IMR-90 (cell line): ENCODE results near the gene ELAVL4. TPM values are rescaled to one million over a fixed set of nuclear protein-coding genes. Genes with fewer than 3 reads are reported as not detected.

Source experiments
- ATAC-seq: fragments of 200-7000 bp; cut with Tn5 transposase; 2 replicates; pipeline ENCODE4 v1.9.1; 2020; ENCODE audit warnings: low read depth, mild to moderate bottlenecking, moderate library complexity
- BruUV-seq: library from RNA; stranded (reverse); fragments of 400-500 nt; replicated peaks from 2 replicates; lab custom pipeline; 2021; lab: Mats Ljungman, UMichigan
- CTCF ChIA-PET: fragments of 300-600 bp; formaldehyde crosslinking; extraction: SDS; loops from one replicate; lab custom pipeline; 2021; ENCODE audit warnings: antibody characterized with exemption; lab: Yijun Ruan, JAX
- POLR2A ChIA-PET: fragments of 300-600 bp; sonication (Branson Sonifier 250); formaldehyde crosslinking; loops from one replicate; lab custom pipeline; 2022; ENCODE audit warnings: antibody characterized with exemption; ENCODE audit not compliant: unreplicated experiment; lab: Charles Lee
- DNase-seq: peaks from one replicate; pipeline ENCODE4 v3.0.0; 2013
- H2AFZ ChIP-seq: replicated peaks from 2 replicates; pipeline ENCODE3; 2013; ENCODE audit warnings: low read length, mild to moderate bottlenecking; ENCODE audit not compliant: poor library complexity
- H2AK5ac ChIP-seq: 2 replicates; pipeline ENCODE4 v1.6.1; 2013; ENCODE audit warnings: low read depth, low read length, inconsistent platforms
- H2AK9ac ChIP-seq: replicated peaks from 2 replicates; pipeline ENCODE3; 2013; ENCODE audit warnings: mild to moderate bottlenecking, low read depth, low read length, moderate library complexity; ENCODE audit not compliant: poor library complexity
- H2BK120ac ChIP-seq: 2 replicates; pipeline ENCODE4 v1.6.1; 2013; ENCODE audit warnings: low read depth, low read length, inconsistent platforms
- H2BK15ac ChIP-seq: 3 replicates; pipeline ENCODE4 v1.6.1; 2013; ENCODE audit warnings: low read depth, low read length, inconsistent platforms
- H2BK20ac ChIP-seq: 2 replicates; pipeline ENCODE4 v1.6.1; 2013; ENCODE audit warnings: low read depth, mild to moderate bottlenecking, inconsistent platforms, low read length, moderate library complexity
- H2BK5ac ChIP-seq: 2 replicates; pipeline ENCODE4 v1.6.1; 2013; ENCODE audit warnings: mild to moderate bottlenecking, low read depth, low read length, inconsistent platforms; ENCODE audit not compliant: poor library complexity, severe bottlenecking
- H3K14ac ChIP-seq: replicated peaks from 2 replicates; pipeline ENCODE4 v1.6.1; 2013; ENCODE audit warnings: low read depth, low read length, inconsistent platforms
- H3K18ac ChIP-seq: 2 replicates; pipeline ENCODE4 v1.6.1; 2013; ENCODE audit warnings: low read depth, low read length, control low read depth
- H3K23ac ChIP-seq: 2 replicates; pipeline ENCODE4 v1.6.1; 2013; ENCODE audit warnings: low read depth, low read length, inconsistent platforms
- H3K27ac ChIP-seq: 2 replicates; pipeline ENCODE4 v1.5.1; 2013; ENCODE audit warnings: mild to moderate bottlenecking, control low read depth, low read length; ENCODE audit not compliant: insufficient read depth
- H3K27me3 ChIP-seq: 2 replicates; pipeline ENCODE4 v1.6.1; 2013; ENCODE audit warnings: low read length; ENCODE audit not compliant: control insufficient read depth, insufficient read depth
- H3K36me3 ChIP-seq: 2 replicates; pipeline ENCODE4 v1.6.1; 2013; ENCODE audit warnings: low read length, mixed read lengths; ENCODE audit not compliant: control insufficient read depth, insufficient read depth
- H3K4ac ChIP-seq: 2 replicates; pipeline ENCODE4 v1.6.1; 2013; ENCODE audit warnings: low read depth, low read length, inconsistent platforms
- H3K4me1 ChIP-seq: 2 replicates; pipeline ENCODE4 v1.6.1; 2013; ENCODE audit warnings: low read length, mixed read lengths; ENCODE audit not compliant: control insufficient read depth, insufficient read depth
- H3K4me2 ChIP-seq: 2 replicates; pipeline ENCODE4 v1.6.1; 2013; ENCODE audit warnings: low read depth, mild to moderate bottlenecking, control low read depth, low read length, moderate library complexity
- H3K4me3 ChIP-seq: 2 replicates; pipeline ENCODE4 v1.5.1; 2013; ENCODE audit warnings: low read depth, mild to moderate bottlenecking, control low read depth, low read length, moderate library complexity; ENCODE audit not compliant: insufficient read depth
- H3K56ac ChIP-seq: 2 replicates; pipeline ENCODE4 v1.6.1; 2013; ENCODE audit warnings: low read length, inconsistent platforms; ENCODE audit not compliant: insufficient read depth; ENCODE audit errors: extremely low read depth
- H3K79me1 ChIP-seq, 2 experiments: 2 replicates each; pipeline ENCODE4 v1.6.1; 2013; ENCODE audit warnings: low read length in 2 of 2, inconsistent platforms in 1 of 2, low read depth in 1 of 2
- H3K9ac ChIP-seq: 2 replicates; pipeline ENCODE4 v1.6.1; 2013; ENCODE audit warnings: low read depth, low read length, control low read depth
- H3K9me1 ChIP-seq: 2 replicates; pipeline ENCODE4 v1.6.1; 2013; ENCODE audit warnings: low read length, inconsistent platforms; ENCODE audit not compliant: insufficient read depth
- H3K9me3 ChIP-seq: 2 replicates; pipeline ENCODE4 v1.6.1; 2013; ENCODE audit warnings: low read length; ENCODE audit not compliant: control insufficient read depth, insufficient read depth
- H4K20me1 ChIP-seq: 2 replicates; pipeline ENCODE4 v1.6.1; 2013; ENCODE audit warnings: low read length, inconsistent platforms; ENCODE audit not compliant: insufficient read depth
- H4K5ac ChIP-seq: 2 replicates; pipeline ENCODE4 v1.6.1; 2013; ENCODE audit warnings: mild to moderate bottlenecking, low read depth, low read length, control low read depth
- H4K8ac ChIP-seq, 2 experiments: 2 replicates each; pipeline ENCODE4 v1.6.1; 2013; ENCODE audit warnings: low read depth in 2 of 2, low read length in 2 of 2, control low read depth in 1 of 2, inconsistent platforms in 1 of 2
- H4K91ac ChIP-seq: 2 replicates; pipeline ENCODE4 v1.6.1; 2013; ENCODE audit warnings: low read depth, low read length, inconsistent platforms; ENCODE audit not compliant: insufficient read depth
- BHLHE40 ChIP-seq: fragments of 150-350 bp; IDR thresholded peaks from 2 replicates; pipeline ENCODE4 v1.6.1; 2016; ENCODE audit warnings: mild to moderate bottlenecking, low read depth, low read length
- CEBPB ChIP-seq: IDR thresholded peaks from 2 replicates; pipeline ENCODE4 v1.6.1; 2012; ENCODE audit warnings: low read depth, low read length, improper control_type of control experiment
- CHD1 ChIP-seq: IDR thresholded peaks from 2 replicates; pipeline ENCODE4 v1.6.1; 2012; ENCODE audit warnings: low read depth, low read length, improper control_type of control experiment
- CTCF ChIP-seq: conservative IDR thresholded peaks from 2 replicates; pipeline ENCODE4 v1.5.1; 2012; ENCODE audit warnings: mild to moderate bottlenecking, low read depth, low read length, improper control_type of control experiment
- ELK1 ChIP-seq: fragments of 150-350 bp; IDR thresholded peaks from 2 replicates; pipeline ENCODE4 v1.6.1; 2016; ENCODE audit warnings: low read depth, mild to moderate bottlenecking, low read length, moderate library complexity, borderline replicate concordance
- FOS ChIP-seq: fragments of 150-350 bp; IDR thresholded peaks from 2 replicates; pipeline ENCODE4 v1.6.1; 2016; ENCODE audit warnings: low read depth, low read length
- MAFK ChIP-seq: IDR thresholded peaks from 2 replicates; pipeline ENCODE4 v1.6.1; 2012; ENCODE audit warnings: low read depth, low read length, improper control_type of control experiment
- MAZ ChIP-seq: IDR thresholded peaks from 2 replicates; pipeline ENCODE4 v1.6.1; 2012; ENCODE audit warnings: low read depth, mild to moderate bottlenecking, low read length, improper control_type of control experiment, moderate library complexity, borderline replicate concordance
- MXI1 ChIP-seq: IDR thresholded peaks from 2 replicates; pipeline ENCODE4 v1.6.1; 2012; ENCODE audit warnings: low read depth, mild to moderate bottlenecking, low read length, moderate library complexity, borderline replicate concordance
- NFE2L2 ChIP-seq: fragments of 150-350 bp; IDR thresholded peaks from 2 replicates; pipeline ENCODE4 v1.6.1; 2016; ENCODE audit warnings: low read depth, mild to moderate bottlenecking, low read length
- POLR2A ChIP-seq: IDR thresholded peaks from 2 replicates; pipeline ENCODE4 v1.6.1; 2012; ENCODE audit warnings: mild to moderate bottlenecking, low read depth, low read length
- RAD21 ChIP-seq: IDR thresholded peaks from 2 replicates; pipeline ENCODE4 v1.6.1; 2012; ENCODE audit warnings: low read length, improper control_type of control experiment
- RCOR1 ChIP-seq: IDR thresholded peaks from 2 replicates; pipeline ENCODE4 v1.6.1; 2012; ENCODE audit warnings: mild to moderate bottlenecking, low read length, improper control_type of control experiment; ENCODE audit not compliant: insufficient replicate concordance
- RFX5 ChIP-seq: IDR thresholded peaks from 2 replicates; pipeline ENCODE4 v1.8.0; 2012; ENCODE audit warnings: low read depth, mild to moderate bottlenecking, low read length, moderate library complexity
- SMC3 ChIP-seq: fragments of 150-350 bp; IDR thresholded peaks from 2 replicates; pipeline ENCODE4 v1.6.1; 2016; ENCODE audit warnings: low read depth, mild to moderate bottlenecking, antibody characterized with exemption, low read length, moderate library complexity
- USF2 ChIP-seq: fragments of 150-350 bp; IDR thresholded peaks from 2 replicates; pipeline ENCODE4 v1.6.1; 2017; ENCODE audit warnings: mild to moderate bottlenecking, antibody characterized with exemption, low read length, low read depth
- WGBS, 2 experiments: methylation state at CpG; one replicate each; pipeline versions ENCODE4 v1.1.5 to v1.1.7; 2013; ENCODE audit warnings: missing lambda C conversion rate in 2 of 2; ENCODE audit not compliant: insufficient read length in 1 of 2; ENCODE audit errors: extremely low coverage in 2 of 2; 5-methylcytosine and 5-hydroxymethylcytosine counted together
- dilution Hi-C: fragments of 300-500 bp; cut with HindIII; formaldehyde crosslinking; loops from one replicate; pipeline ENCODE4 v1.14.3; 2018; ENCODE audit warnings: low sequenced_read_pairs; ENCODE audit not compliant: unreplicated experiment
- in situ Hi-C: fragments of 300-500 bp; cut with MboI; formaldehyde crosslinking; loops from 3 replicates; pipeline ENCODE4 v1.14.3; 2019; ENCODE audit warnings: low sequenced_read_pairs, inconsistent platforms, mixed read lengths
- intact Hi-C: fragments of 100-400 bp; cut with micrococcal nuclease; formaldehyde crosslinking; loops from 2 replicates; pipeline ENCODE4 v1.10.0; 2022
- polyA plus RNA-seq, 3 experiments: library from polyadenylated mRNA; depleted of rRNA; stranded (reverse); fragments of >200 nt; gene quantifications; 2 replicates each; pipeline ENCODE4 v1.2.3, GENCODE V29; 2012; ENCODE audit warnings: low replicate concordance in 1 of 3
- total RNA-seq: library from RNA; depleted of rRNA; stranded (reverse); fragments of >200 nt; gene quantifications from 2 replicates; pipeline ENCODE4 v1.2.3, GENCODE V29; 2012

The ELAVL4 gene
- total and polyA plus RNA-seq, 2 of the 4 experiments (the other 2 are of a cell fraction) = not detected

GRCh38 chr1:50147191-50147850 is 38.6 kb downstream of the ELAVL4 start:
- Histone ChIP-seq H2BK20ac (no peak overlapping the region), H3K27ac (no peak overlapping the region), H3K14ac (no peak overlapping the region), H4K20me1 (no peaks in the 10 kb centered on the region), H2AK5ac (no peak overlapping the region), H2BK15ac (no peak overlapping the region), H2AFZ (no peak overlapping the region), H4K8ac (no peak overlapping the region), H3K36me3 (no peaks in the 10 kb centered on the region), H4K5ac (no peak overlapping the region), H3K79me1 (no peaks in the 10 kb centered on the region), H3K9ac (no peak overlapping the region), H3K23ac (no peak overlapping the region), H2AK9ac (no peak overlapping the region), H3K18ac (no peak overlapping the region), H2BK5ac (no peak overlapping the region), H3K9me1 (no peaks in the 10 kb centered on the region), H3K4me1 (no peaks in the 10 kb centered on the region), H3K9me3 (0 out of 2 replicates have a peak, but pooled peaks cover 4% of the 10 kb centered on the region), H3K56ac (no peak overlapping the region), H4K91ac (no peak overlapping the region), H3K4me3 (no peak overlapping the region), H3K4ac (no peak overlapping the region), H3K4me2 (no peak overlapping the region), H2BK120ac (no peak overlapping the region), H3K27me3 (no peaks in the 10 kb centered on the region)
- BruUV-seq = no TSS peak
- WGBS, 2 experiments = 25% methylated on average over 2 of the region's 4 CpGs; no CpG with 5 or more reads in 1 of the 2 experiments
- dilution Hi-C loops = no loop called here
- ChIA-PET POLR2A (no interaction called here), CTCF (no interaction called here)
- intact Hi-C loops = no loop called here
- in situ Hi-C loops = no loop called here
- TF ChIP-seq MAFK (no peak), RFX5 (no peak), ELK1 (no peak), SMC3 (no peak), BHLHE40 (no peak), NFE2L2 (no peak), CHD1 (no peak), MAZ (no peak), POLR2A (no peak), USF2 (no peak), CTCF (no peak), CEBPB (no peak), FOS (no peak), RAD21 (no peak), RCOR1 (no peak), MXI1 (no peak)
- no peak for ATAC-seq
- no peak for DNase-seq
